SU-DHL-6 (cell line): ENCODE data around the gene MAP1B.

Source experiments
- H2AFZ ChIP-seq: fragments of 200-600 bp; sonication (generic); 2 replicates; pipeline ENCODE4 v1.6.1; 2014; ENCODE audit warnings: low read depth, mild to moderate bottlenecking, moderate library complexity, mixed read lengths, antibody characterized with exemption, low read length; ENCODE audit not compliant: severe bottlenecking
- H3F3A ChIP-seq: fragments of 200-600 bp; shearing (Covaris generic); 2 replicates; pipeline ENCODE4 v1.6.0; 2016; ENCODE audit warnings: antibody characterized with exemption, mild to moderate bottlenecking; ENCODE audit not compliant: insufficient read depth
- H3K27ac ChIP-seq: fragments of 200-600 bp; sonication (generic); 2 replicates; pipeline ENCODE4 v1.5.1; 2016; ENCODE audit warnings: low read depth, mild to moderate bottlenecking, low read length, moderate library complexity, mixed read lengths
- H3K27me3 ChIP-seq: fragments of 200-600 bp; sonication (generic), shearing (Covaris generic); 2 replicates; pipeline ENCODE4 v1.6.0; 2014; ENCODE audit warnings: mild to moderate bottlenecking, low read length
- H3K36me3 ChIP-seq: fragments of 200-600 bp; sonication (generic); 2 replicates; pipeline ENCODE4 v1.6.1; 2014; ENCODE audit warnings: mild to moderate bottlenecking, low read length, mixed read lengths
- H3K4me2 ChIP-seq: fragments of 300-600, 200-600 bp; shearing (Covaris generic), sonication (generic); 2 replicates; pipeline ENCODE4 v1.6.0; 2014; ENCODE audit warnings: low read length, low read depth, mild to moderate bottlenecking; ENCODE audit not compliant: poor library complexity, severe bottlenecking
- H3K4me3 ChIP-seq: fragments of 200-600 bp; sonication (generic); 2 replicates; pipeline ENCODE4 v1.5.1; 2014; ENCODE audit warnings: antibody characterized with exemption, low read length, mild to moderate bottlenecking, mixed read lengths; ENCODE audit not compliant: insufficient read depth, poor library complexity, severe bottlenecking
- H3K79me2 ChIP-seq: fragments of 200-600 bp; sonication (generic); 2 replicates; pipeline ENCODE4 v1.6.1; 2014; ENCODE audit warnings: mild to moderate bottlenecking, low read length, moderate library complexity; ENCODE audit not compliant: insufficient read depth
- H3K9ac ChIP-seq: fragments of 200-600 bp; sonication (generic); 2 replicates; pipeline ENCODE4 v1.7.0; 2014; ENCODE audit warnings: mild to moderate bottlenecking, low read length
- H3K9me2 ChIP-seq: fragments of 200-600 bp; sonication (generic); replicated peaks from 2 replicates; pipeline ENCODE4 v1.6.1; 2014; ENCODE audit warnings: low read length; ENCODE audit not compliant: insufficient read depth
- H3K9me3 ChIP-seq: fragments of 200-600 bp; sonication (generic); 2 replicates; pipeline ENCODE4 v1.6.1; 2014; ENCODE audit warnings: low read length, mixed read lengths; ENCODE audit not compliant: insufficient read depth
- H4K20me1 ChIP-seq: fragments of 200-600 bp; sonication (generic); 2 replicates; pipeline ENCODE4 v1.6.1; 2014; ENCODE audit warnings: low read depth, mild to moderate bottlenecking, antibody characterized with exemption, low read length, moderate library complexity, mixed read lengths
- EZH2phosphoT487 ChIP-seq: fragments of 200-600 bp; sonication (generic), shearing (Covaris generic); conservative IDR thresholded peaks from 2 replicates; pipeline ENCODE4 v1.6.1; 2018; ENCODE audit warnings: mild to moderate bottlenecking, antibody characterized with exemption, low read length, moderate library complexity, mixed read lengths
- TF ChIP-seq, protein P1 (sequence below): fragments of 200-600 bp; sonication (generic); IDR thresholded peaks from one replicate; pipeline ENCODE4 v1.5.1; 2017; ENCODE audit warnings: antibody characterized with exemption, mild to moderate bottlenecking, low read length, moderate library complexity; ENCODE audit not compliant: insufficient read depth, poor library complexity, severe bottlenecking

Gene MAP1B

GRCh38 chr5:72179028-72179815 is 71.9 kb downstream of the MAP1B start:
- TF ChIP-seq, protein P1, sequence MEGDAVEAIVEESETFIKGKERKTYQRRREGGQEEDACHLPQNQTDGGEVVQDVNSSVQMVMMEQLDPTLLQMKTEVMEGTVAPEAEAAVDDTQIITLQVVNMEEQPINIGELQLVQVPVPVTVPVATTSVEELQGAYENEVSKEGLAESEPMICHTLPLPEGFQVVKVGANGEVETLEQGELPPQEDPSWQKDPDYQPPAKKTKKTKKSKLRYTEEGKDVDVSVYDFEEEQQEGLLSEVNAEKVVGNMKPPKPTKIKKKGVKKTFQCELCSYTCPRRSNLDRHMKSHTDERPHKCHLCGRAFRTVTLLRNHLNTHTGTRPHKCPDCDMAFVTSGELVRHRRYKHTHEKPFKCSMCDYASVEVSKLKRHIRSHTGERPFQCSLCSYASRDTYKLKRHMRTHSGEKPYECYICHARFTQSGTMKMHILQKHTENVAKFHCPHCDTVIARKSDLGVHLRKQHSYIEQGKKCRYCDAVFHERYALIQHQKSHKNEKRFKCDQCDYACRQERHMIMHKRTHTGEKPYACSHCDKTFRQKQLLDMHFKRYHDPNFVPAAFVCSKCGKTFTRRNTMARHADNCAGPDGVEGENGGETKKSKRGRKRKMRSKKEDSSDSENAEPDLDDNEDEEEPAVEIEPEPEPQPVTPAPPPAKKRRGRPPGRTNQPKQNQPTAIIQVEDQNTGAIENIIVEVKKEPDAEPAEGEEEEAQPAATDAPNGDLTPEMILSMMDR = no peak
- no peak for TF ChIP-seq EZH2phosphoT487
- no peak overlapping the region for H3K4me2 ChIP-seq
- H3K4me3 ChIP-seq = no peak overlapping the region
- H3K9me3 ChIP-seq = no peaks in the 10 kb centered on the region
- no peak overlapping the region for H3K9ac ChIP-seq
- no peaks in the 10 kb centered on the region for H3K27me3 ChIP-seq
- no peaks in the 10 kb centered on the region for H3K36me3 ChIP-seq
- H2AFZ ChIP-seq = no peak overlapping the region
- no peak overlapping the region for H3K27ac ChIP-seq
- H3K79me2 ChIP-seq = no peaks in the 10 kb centered on the region
- H3K9me2 ChIP-seq = no peaks in the 10 kb centered on the region
- no peaks in the 10 kb centered on the region for H3F3A ChIP-seq
- H4K20me1 ChIP-seq = no peaks in the 10 kb centered on the region

- H4K20me1 ChIP-seq = no peaks in the 10 kb centered on the region
- H3K36me3 ChIP-seq = no peaks in the 10 kb centered on the region
- no peaks in the 10 kb centered on the region for H3K9me3 ChIP-seq
- no peaks in the 10 kb centered on the region for H3K27me3 ChIP-seq
- no peak for TF ChIP-seq EZH2phosphoT487
- TF ChIP-seq, protein P1 = no peak
- no peak overlapping the region for H3K4me2 ChIP-seq
- H3K9me2 ChIP-seq = no peaks in the 10 kb centered on the region
- H3K27ac ChIP-seq = no peak overlapping the region
- H3F3A ChIP-seq = no peaks in the 10 kb centered on the region
- H3K4me3 ChIP-seq = no peak overlapping the region
- no peak overlapping the region for H3K9ac ChIP-seq
- H3K79me2 ChIP-seq = no peaks in the 10 kb centered on the region
- no peak overlapping the region for H2AFZ ChIP-seq
Observed at GRCh38 chr5:72179816-72180440, 72.7 kb downstream of the MAP1B start.

GRCh38 chr5:72180925-72181324 is 73.7 kb downstream of the MAP1B start:
- Histone ChIP-seq H3K36me3 (no peaks in the 10 kb centered on the region), H3K4me3 (no peak overlapping the region), H2AFZ (no peak overlapping the region), H3K9ac (no peak overlapping the region), H3K9me3 (no peaks in the 10 kb centered on the region), H3K27me3 (no peaks in the 10 kb centered on the region), H3K79me2 (no peaks in the 10 kb centered on the region), H4K20me1 (no peaks in the 10 kb centered on the region), H3K4me2 (no peak overlapping the region), H3K27ac (no peak overlapping the region), H3K9me2 (no peaks in the 10 kb centered on the region), H3F3A (no peaks in the 10 kb centered on the region)
- TF ChIP-seq EZH2phosphoT487 = no peak

DNA sequence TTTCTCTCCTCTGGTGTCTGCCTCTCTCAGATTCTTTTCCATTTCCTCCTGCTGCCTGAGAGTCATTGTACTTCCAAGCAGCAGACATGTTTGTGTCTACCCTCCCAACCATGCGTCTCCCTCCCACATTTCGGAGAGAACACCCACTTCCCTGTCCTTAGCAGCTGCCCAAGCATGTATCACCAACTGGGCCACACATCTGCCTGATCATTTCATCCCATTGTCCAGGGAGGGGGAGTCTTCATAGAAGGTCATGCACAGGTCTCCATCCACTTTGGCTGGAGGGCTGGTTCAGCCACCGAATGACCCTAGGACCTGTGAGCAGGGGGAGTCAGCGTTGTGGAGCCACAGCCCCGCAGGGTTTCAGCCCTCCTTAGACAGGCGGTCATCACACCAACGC is 75.4 kb downstream of the MAP1B start:
- no peaks in the 10 kb centered on the region for H3K27me3 ChIP-seq
- H3K9ac ChIP-seq = no peak overlapping the region
- TF ChIP-seq EZH2phosphoT487 = no peak
- TF ChIP-seq, protein P1 = no peak
- H3K27ac ChIP-seq = no peak overlapping the region
- H3K79me2 ChIP-seq = no peaks in the 10 kb centered on the region
- no peak overlapping the region for H2AFZ ChIP-seq
- H3K36me3 ChIP-seq = no peaks in the 10 kb centered on the region
- no peaks in the 10 kb centered on the region for H3F3A ChIP-seq
- H3K9me3 ChIP-seq = no peaks in the 10 kb centered on the region
- no peak overlapping the region for H3K4me2 ChIP-seq
- H3K4me3 ChIP-seq = no peak overlapping the region
- no peaks in the 10 kb centered on the region for H3K9me2 ChIP-seq
- H4K20me1 ChIP-seq = no peaks in the 10 kb centered on the region
